HG02884 (cell line): Measurements from ENCODE around the gene CGB7.
"Not testable (repeated sequence)": the region's sequence is repeated elsewhere in the genome, so short reads cannot be mapped to it uniquely, and the experiment has no call there.

ENCODE experiments used
- ATAC-seq: cut with Tn5 transposase; IDR thresholded peaks from one replicate; pipeline ENCODE4 v1.9.1; 2021; ENCODE audit warnings: mild to moderate bottlenecking, moderate library complexity; ENCODE audit not compliant: unreplicated experiment

The CGB7 gene

DNA sequence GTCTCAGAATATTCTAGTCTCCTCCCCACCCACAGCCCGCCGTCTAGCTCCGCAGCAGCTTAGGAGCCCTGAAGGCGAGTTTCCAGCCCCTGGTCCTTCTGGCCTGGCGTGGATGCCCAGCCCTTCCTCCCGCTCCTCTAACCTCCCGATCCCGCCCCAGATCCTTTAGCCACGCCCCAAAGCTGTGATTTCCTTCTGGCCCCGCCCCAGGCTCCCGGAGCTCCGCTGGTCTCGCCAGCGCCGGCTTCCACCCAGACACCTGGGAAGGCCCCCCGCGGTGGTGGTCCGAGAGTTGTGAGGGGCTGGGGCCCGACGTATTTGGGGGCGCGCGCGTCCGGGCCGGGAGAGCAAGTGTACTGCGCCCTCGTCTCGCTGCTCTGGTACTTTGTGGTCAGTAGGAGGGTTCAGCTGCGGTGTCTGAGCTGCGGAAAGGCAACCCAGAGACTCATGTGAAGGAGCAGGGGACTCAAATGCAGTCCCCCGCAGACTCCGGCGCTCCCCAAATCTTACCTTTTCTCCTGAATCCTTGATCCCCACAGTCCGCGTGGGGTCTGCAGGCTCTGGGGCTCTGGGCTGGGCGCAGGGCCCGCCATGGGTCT lies at the start of gene CGB7:
TSS of gene CGB7 (minus strand) at position 114 of the 599 bp plus-strand sequence. CDS start 2,374 bp downstream, outside the sequence.
- no peak for ATAC-seq

DNA sequence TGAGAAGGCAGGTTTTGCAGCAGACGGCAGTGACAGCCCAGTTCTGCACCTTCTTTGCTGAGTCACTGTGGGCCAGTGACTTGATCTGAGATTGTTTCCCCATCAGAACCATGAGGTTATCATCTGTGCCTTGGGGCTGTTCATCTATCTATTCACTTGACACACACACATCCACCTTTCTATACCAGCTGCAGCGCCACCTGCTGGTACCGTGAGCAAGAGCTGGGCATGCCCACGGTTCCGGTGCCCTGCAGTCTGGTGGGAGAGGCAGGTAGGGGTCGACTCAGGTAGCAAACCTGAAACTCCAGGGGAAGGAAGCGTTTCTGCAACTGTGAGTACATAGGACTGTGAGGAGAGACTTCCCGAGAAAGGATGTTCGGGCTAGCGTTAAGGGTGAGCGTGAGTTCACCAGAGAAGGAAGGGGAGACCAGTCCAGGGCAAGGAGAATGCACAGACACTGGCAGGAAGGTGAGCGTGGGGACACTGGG lies 49.1 kb upstream of the CGB7 start:
- ATAC-seq: no peak

DNA sequence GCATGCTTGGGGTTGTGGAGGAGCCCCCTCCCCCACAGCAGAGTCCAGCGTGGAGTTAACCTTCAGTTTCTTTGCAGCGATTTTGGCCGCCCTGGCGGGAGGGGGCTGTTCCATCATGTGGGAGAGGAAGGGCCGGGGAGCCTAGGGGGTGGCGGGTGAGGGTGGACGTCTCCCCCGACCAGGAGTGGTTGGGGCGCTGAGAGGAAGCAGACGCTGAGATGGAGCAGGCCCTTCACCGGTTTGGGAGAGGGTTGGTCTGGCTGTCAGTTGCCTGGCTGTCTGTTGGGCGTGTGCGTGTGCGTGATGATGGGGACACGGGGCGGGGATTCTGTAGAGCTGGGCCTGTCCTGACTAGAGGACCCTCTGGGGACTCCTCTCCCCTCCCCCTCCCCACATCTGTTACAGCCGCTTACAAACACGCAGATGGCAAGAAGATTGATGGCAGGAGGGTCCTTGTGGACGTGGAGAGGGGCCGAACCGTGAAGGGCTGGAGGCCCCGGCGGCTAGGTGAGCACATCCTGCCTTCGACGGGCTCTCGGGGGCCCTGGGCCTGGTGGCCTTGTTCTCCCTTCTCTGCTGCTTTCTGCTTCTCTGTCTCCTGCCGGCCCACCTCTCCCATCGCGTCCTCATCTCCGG lies 46.8 kb upstream of the CGB7 start:
- ATAC-seq: no peak

DNA sequence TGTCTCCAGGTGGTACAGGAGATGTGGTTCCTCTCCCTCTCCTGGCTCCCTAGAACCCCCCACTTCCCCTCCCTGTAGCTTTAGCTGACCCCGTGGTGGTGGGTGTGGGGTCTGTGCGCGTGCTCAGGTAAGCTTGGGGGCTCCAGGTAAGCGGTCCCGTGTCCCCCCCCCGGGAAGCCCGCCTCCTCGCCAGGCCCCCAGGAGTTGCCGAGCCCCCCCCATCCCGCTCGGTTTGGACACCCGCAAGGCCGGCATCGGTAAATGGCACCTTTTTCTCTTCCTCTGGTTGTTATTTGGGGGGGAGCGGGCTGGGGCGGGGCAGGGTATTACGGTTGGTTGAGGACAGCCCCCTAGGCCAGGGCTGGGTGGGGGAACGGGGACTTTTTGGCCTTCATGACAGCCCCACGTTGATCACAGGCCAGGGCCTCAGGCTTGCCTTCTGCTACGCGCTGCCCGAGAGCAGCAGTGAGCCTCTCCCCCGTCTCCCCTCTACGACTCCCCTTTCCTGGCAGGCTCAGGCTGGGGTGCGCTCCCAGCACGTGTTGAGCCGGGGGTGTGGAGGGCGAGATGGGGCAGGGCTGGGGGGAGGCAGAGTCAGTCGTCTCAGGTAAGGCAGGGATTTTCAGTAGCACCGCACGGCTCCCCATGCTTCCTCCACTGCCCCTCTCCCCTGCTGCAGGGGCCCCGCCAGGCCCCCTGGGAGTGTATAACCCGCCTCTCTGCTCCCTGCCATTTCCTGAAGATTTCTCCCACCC lies 46.0 kb upstream of the CGB7 start:
- no peak for ATAC-seq

GRCh38 chr19:49102303-49102702 lies 44.8 kb upstream of the CGB7 start:
- ATAC-seq: no peak

DNA sequence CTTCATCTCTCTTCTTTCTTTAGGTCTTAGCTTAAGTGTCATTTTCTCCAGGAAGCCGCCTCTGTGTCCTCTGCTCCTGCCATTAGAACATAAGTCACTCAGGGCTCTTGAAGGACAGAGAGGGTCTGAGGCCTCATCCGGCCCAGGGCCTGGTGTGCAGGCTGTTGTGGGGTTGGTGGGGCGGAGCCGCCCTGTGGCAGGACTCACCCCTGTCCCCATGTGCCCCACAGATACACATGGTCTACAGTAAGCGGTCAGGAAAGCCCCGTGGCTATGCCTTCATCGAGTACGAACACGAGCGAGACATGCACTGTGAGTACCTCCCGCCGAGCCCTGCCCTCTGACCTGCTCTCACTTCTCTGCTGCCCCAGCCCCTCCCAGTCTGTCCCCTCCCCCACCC lies 43.6 kb upstream of the CGB7 start:
- no peak for ATAC-seq

DNA sequence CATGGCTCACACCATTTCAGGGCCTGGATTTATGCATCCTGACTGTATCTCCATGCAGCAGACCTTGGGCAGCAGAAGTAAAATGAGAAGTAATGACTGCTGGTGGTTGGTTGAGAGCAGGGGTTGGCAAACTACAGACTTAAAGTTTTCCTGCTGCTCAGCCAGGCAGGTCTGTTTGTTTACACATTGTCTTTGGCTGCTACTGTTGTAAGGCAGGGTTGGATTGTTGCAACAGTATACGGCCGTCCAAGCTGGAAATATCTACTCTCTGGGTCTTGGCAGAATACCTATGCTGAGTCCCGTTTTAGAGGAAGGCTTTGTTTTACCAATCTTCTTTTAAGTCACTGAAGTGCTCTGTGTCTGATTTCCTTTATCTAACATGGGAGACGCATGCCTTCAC lies 41.2 kb upstream of the CGB7 start:
- no peak for ATAC-seq

- ATAC-seq: no peak
Measured at GRCh38 chr19:49097453-49098288, 40.1 kb upstream of the CGB7 start.

DNA sequence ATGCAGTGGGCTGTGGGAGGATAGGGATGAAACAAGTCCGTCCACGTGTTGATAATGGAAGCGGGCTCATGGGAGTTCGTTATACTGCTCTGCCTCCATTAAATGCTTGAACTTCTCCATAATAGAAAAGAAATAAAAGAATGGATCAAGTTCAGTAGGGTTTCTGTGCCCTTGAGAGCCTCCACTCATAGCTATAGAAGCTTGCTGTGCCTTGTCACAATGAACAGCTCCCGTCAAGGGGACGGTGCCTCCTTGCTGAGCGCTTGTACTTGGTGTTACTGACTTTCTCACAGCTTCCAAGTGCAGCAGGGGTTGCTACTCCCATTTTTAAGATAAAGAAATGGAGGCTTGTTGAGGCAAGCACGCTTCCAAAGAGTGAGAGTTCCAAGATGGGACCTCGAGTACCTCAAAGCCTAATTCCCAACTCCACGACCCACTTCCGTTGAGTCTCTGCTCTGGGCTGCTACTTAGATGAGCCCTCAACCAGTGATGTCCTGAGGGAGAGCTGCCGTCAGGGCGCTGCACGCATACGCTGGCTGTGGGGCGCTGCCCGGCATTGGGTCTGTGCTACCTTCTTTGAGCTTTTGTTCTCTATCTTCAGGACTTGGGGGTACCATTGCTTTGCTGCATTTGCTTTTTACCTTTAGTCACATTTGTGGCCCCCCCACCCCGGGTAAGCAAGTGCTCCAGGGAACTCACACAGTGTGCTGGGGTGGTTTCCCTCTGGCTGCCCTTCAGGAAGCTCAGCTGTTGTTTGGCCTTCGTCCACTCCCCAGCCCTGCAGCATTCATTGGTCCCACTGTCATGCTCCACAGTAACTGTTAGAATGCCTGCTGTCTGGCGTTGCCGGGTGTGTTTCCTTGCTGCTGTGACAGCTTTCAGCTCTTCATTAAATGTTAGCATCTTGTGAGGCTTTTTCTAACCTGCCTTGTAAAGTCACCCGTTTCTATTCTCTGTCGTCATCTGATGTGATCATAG lies 37.2 kb upstream of the CGB7 start:
- ATAC-seq: no peak

- ATAC-seq: no peak
Measured at GRCh38 chr19:49092686-49093085, 35.1 kb upstream of the CGB7 start.

DNA sequence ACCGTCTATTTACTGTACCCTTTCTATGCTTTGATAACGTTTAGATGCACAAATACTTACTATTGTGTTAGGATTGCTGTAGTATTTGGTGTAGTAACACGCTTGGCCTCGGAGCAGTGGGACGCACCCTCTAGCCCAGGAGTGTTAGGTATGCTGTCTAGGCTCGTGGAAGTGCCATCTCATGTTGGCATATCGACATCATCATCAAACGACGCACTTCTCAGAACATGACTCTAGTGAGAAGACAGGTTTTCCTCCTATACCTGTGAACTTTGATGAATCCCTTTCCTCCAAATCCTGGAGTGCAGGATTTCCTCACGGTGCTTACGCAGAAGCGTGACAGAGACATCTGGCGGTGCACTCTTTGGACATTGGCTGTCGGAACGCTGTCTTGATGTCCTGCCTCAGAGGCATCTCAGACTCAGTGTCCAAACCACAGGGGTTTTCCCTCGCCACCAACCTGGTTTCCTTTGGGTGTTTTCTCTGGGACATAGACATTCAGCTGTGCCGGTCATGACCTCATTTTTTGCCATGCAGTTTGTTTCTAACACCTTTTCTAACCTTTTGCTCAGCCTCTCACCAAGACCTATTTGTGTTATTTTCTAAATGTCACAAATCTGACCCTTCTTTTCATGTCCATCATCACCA lies 34.0 kb upstream of the CGB7 start:
- ATAC-seq: no peak

- no peak for ATAC-seq
Measured at GRCh38 chr19:49086296-49086695, 28.7 kb upstream of the CGB7 start.

DNA sequence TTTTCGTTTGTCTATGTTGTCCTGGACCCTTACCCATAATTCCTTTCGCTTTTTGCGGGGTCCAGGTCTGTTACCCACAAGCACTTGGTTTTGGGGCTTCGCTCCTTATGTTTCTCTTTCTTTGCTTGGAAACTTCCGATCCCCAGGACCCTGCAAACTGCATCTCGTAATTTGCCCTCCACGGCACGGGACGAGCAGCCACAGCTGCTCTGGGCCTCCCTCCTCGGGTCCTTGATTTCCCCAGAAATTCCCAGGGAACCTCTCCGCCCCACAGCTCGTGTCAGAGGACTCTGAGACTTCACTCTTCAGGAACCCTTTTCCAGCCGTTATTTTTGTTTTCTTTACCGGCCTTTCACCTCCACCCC lies 28.3 kb upstream of the CGB7 start:
- ATAC-seq: no peak

GRCh38 chr19:49085020-49085867 lies 27.7 kb upstream of the CGB7 start, which contains the start of gene SNRNP70:
Gene SNRNP70, plus strand, starts transcription at chr19:49085451. Its CDS starts 964 bp downstream, at chr19:49086415.
- no peak for ATAC-seq

DNA sequence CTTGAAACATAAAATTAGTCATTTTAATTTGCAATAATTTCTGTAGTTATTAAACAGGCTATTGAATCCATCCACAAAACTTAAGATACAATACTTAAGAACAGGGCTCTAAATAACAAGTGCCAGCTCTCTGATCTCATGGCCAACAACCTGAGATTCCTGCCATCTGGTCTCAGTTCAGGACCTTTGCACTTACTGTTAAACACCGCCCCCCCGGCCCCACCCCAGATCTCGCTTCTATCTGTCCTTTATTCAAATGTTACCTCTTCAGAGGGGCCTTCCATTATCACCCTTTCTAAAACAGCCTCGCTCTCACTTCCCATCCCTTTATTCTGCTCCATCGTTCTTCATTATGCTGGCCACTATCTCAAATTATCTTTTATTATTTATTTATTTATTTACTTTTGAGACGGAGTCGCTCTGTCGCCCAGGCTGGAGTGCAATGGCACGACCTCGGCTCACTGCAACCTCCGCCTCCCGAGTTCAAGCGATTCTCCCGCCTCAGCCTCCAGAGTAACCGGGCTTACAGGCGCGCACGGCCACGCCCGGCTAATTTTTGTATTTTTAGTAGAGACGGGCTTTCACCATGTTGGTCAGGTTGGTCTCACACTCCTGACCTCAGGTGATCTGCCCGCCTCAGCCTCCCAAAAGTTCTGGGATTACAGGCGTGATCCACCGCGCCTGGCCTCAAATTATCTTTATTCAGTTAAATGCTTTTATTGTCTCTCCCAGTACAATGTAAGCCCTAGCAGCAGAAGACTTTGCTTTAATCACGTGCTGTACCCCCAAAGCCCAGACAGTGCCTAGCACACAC lies 26.9 kb upstream of the CGB7 start:
- ATAC-seq: no peak

DNA sequence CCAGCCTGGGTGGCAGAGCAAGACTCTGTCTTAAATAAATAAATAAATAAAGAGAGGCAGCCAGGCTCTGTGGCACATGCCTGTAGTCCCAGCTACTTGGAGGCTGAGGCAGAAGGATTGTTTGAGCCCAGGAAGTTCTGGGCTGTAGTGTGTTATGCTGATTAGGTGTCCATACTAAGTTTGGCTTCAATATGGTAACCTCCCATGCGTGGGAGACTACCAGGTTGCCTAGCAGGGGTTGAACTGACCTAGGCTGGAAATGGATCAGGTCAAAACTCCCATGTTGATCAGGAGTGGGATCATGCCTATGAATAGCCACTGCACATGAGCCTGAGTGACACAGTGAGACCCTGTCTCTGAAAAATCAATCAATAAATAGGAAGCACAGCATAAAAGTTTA lies 23.7 kb upstream of the CGB7 start:
- ATAC-seq: no peak

GRCh38 chr19:49080392-49080791 lies 22.8 kb upstream of the CGB7 start:
- ATAC-seq: no peak

DNA sequence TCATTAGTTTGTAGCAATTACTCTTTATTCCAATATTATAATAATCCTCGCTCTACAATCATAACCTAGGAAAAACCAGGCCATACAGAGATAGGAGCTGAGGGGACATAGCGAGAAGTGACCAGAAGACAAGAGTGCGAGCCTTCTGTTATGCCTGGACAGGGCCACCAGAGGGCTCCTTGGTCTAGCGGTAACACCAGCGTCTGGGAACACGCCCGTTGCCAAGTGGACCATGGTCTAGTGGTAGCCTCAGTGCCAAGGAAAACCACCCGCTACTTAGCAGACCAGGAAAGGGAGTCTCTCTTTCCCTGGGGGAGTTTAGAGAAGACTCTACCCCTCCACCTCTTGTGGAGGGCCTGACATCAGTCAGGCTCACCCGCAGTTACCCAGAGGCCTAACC lies 17.3 kb upstream of the CGB7 start:
- not testable (repeated sequence) for ATAC-seq
